DND-41 (cell line): Measurements from ENCODE around the gene XPO6.

Experiments
- EZH2 ChIP-seq: IDR thresholded peaks from 3 replicates; pipeline ENCODE4 v1.6.1; 2012; ENCODE audit warnings: borderline replicate concordance, low read depth, mild to moderate bottlenecking, moderate library complexity, low read length, inconsistent platforms; ENCODE audit not compliant: severe bottlenecking
- TF ChIP-seq, protein P1 (sequence below): IDR thresholded peaks from 2 replicates; pipeline ENCODE4 v1.5.1; 2012; ENCODE audit warnings: borderline replicate concordance, low read length, moderate library complexity, mild to moderate bottlenecking; ENCODE audit not compliant: poor library complexity, severe bottlenecking; ENCODE audit errors: extremely low read depth

DNA sequence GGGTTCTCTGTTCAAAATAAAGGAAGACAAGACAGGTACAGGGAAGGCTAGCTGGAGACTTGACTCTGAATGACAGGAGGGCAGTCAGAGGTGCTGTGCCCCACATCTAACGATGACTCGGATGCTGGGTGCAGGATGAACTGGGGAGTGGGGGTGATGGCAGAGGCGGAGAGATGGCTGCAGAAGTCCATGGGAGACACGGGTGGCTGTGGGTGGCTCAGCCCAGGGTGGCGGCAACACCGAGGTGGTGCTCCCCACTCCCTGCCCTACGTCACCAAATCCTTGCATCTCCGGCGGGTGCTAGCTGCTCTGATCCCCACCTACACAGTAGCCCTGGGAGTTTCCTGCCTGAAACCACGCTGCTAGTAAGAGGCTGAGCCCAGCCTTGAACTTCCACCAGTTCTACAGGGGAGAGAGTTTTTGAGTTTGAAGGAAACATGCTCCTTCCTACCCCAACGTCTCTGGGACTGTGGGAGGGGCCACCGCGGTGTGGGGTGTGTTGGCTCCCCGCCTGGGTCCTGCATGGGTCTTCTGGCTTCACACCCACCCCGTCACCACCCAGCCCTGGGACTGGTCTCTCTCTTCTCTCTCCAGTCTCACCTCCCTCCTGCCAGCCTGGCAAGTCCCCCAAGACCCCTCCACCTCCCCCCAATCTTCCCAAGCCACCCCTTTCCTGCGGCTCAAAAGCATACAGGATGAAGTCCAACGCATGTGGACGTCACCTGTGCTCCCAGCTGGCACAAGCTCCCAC is 152.8 kb downstream of the XPO6 start:
- TF ChIP-seq EZH2 = no peak
- TF ChIP-seq, protein P1, sequence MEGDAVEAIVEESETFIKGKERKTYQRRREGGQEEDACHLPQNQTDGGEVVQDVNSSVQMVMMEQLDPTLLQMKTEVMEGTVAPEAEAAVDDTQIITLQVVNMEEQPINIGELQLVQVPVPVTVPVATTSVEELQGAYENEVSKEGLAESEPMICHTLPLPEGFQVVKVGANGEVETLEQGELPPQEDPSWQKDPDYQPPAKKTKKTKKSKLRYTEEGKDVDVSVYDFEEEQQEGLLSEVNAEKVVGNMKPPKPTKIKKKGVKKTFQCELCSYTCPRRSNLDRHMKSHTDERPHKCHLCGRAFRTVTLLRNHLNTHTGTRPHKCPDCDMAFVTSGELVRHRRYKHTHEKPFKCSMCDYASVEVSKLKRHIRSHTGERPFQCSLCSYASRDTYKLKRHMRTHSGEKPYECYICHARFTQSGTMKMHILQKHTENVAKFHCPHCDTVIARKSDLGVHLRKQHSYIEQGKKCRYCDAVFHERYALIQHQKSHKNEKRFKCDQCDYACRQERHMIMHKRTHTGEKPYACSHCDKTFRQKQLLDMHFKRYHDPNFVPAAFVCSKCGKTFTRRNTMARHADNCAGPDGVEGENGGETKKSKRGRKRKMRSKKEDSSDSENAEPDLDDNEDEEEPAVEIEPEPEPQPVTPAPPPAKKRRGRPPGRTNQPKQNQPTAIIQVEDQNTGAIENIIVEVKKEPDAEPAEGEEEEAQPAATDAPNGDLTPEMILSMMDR = no peak
